OCI-LY1 (cell line): ENCODE measurements around the gene NCBP1.

Experiments used
- H2AFZ ChIP-seq: fragments of 200-600 bp; sonication (generic), shearing (Covaris generic); 2 replicates; pipeline ENCODE4 v1.6.0; 2014; ENCODE audit warnings: antibody characterized with exemption, mild to moderate bottlenecking, low read length
- H3F3A ChIP-seq: fragments of 200-600 bp; sonication (generic), shearing (Covaris generic); 2 replicates; pipeline ENCODE4 v1.6.0; 2014; ENCODE audit warnings: mild to moderate bottlenecking, antibody characterized with exemption, low read length, moderate library complexity; ENCODE audit not compliant: insufficient read depth
- H3K27ac ChIP-seq: fragments of 200-600 bp; sonication (generic); 2 replicates; pipeline ENCODE4 v1.5.1; 2014; ENCODE audit warnings: low read length, mixed run types, mild to moderate bottlenecking, low read depth; ENCODE audit not compliant: poor library complexity, severe bottlenecking
- H3K27me3 ChIP-seq: fragments of 200-600 bp; sonication (generic); 2 replicates; pipeline ENCODE4 v1.6.0; 2014; ENCODE audit warnings: antibody characterized with exemption, mild to moderate bottlenecking, low read length, moderate library complexity; ENCODE audit not compliant: insufficient read depth
- H3K36me3 ChIP-seq: fragments of 200-600 bp; sonication (generic); 2 replicates; pipeline ENCODE4 v1.6.1; 2014; ENCODE audit warnings: mild to moderate bottlenecking, antibody characterized with exemption, low read length, moderate library complexity, mixed read lengths; ENCODE audit not compliant: insufficient read depth
- H3K4me1 ChIP-seq: fragments of 200-600 bp; sonication (generic); 2 replicates; pipeline ENCODE4 v1.5.1; 2014; ENCODE audit warnings: mild to moderate bottlenecking, low read length, moderate library complexity; ENCODE audit not compliant: insufficient read depth, severe bottlenecking
- H3K4me2 ChIP-seq: fragments of 200-600 bp; sonication (generic), shearing (Covaris generic); 2 replicates; pipeline ENCODE4 v1.6.1; 2014; ENCODE audit warnings: low read length
- H3K4me3 ChIP-seq: fragments of 200-600 bp; sonication (generic); 2 replicates; pipeline ENCODE4 v1.5.1; 2014; ENCODE audit warnings: low read length, low read depth, mild to moderate bottlenecking, mixed read lengths; ENCODE audit not compliant: poor library complexity, severe bottlenecking
- H3K79me2 ChIP-seq: fragments of 200-600 bp; shearing (Covaris generic); 2 replicates; pipeline ENCODE4 v1.6.1; 2016; ENCODE audit warnings: mixed run types, low read length, mixed read lengths; ENCODE audit not compliant: insufficient read depth
- H3K9ac ChIP-seq: fragments of 200-600 bp; sonication (generic), shearing (Covaris generic); 2 replicates; pipeline ENCODE4 v1.6.1; 2014; ENCODE audit warnings: mild to moderate bottlenecking, low read length, mixed read lengths
- H3K9me2 ChIP-seq: fragments of 200-600 bp; sonication (generic), shearing (Covaris generic); 2 replicates; pipeline ENCODE4 v1.6.1; 2014; ENCODE audit warnings: low read depth, mild to moderate bottlenecking, low read length, mixed read lengths
- H3K9me3 ChIP-seq: fragments of 200-600 bp; shearing (Covaris generic); 2 replicates; pipeline ENCODE4 v1.6.1; 2014; ENCODE audit warnings: low read length, mixed read lengths
- H4K20me1 ChIP-seq: fragments of 200-600 bp; sonication (generic), shearing (Covaris generic); 2 replicates; pipeline ENCODE4 v1.6.0; 2016; ENCODE audit warnings: mild to moderate bottlenecking, low read length; ENCODE audit not compliant: insufficient read depth
- EZH2 ChIP-seq: fragments of 200-600 bp; sonication (generic), shearing (Covaris generic); IDR thresholded peaks from 2 replicates; pipeline ENCODE4 v1.8.0; 2017; ENCODE audit warnings: borderline replicate concordance, mixed run types, mild to moderate bottlenecking, antibody characterized with exemption, low read length, moderate library complexity, mixed read lengths
- TF ChIP-seq, protein P1 (sequence below): fragments of 200-600 bp; sonication (generic), shearing (Covaris generic); IDR thresholded peaks from 2 replicates; pipeline ENCODE4 v1.5.1; 2017; ENCODE audit warnings: mild to moderate bottlenecking, antibody characterized with exemption, low read length, moderate library complexity, mixed read lengths

NCBP1 gene

DNA sequence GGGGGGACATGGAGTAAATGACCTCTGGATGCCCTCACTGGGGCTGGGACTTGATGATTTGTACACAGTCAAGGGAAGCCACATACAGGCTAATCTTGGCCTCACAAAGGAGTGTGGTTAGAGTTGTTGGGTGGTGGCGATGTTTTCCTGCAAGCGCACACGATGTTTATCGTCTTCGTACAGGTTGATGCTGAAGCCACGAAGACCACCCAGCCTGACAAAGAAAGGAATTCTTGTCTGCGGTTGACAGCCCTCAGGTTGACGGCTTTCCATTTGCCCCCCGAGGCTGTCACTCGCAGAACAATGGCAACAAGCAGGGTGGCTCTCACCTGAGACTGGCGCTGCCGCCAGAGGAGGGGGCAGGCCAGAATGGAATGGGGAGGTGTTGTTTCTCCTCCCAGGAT lies 77.6 kb downstream of the NCBP1 start:
- no peak for TF ChIP-seq EZH2
- TF ChIP-seq, protein P1, sequence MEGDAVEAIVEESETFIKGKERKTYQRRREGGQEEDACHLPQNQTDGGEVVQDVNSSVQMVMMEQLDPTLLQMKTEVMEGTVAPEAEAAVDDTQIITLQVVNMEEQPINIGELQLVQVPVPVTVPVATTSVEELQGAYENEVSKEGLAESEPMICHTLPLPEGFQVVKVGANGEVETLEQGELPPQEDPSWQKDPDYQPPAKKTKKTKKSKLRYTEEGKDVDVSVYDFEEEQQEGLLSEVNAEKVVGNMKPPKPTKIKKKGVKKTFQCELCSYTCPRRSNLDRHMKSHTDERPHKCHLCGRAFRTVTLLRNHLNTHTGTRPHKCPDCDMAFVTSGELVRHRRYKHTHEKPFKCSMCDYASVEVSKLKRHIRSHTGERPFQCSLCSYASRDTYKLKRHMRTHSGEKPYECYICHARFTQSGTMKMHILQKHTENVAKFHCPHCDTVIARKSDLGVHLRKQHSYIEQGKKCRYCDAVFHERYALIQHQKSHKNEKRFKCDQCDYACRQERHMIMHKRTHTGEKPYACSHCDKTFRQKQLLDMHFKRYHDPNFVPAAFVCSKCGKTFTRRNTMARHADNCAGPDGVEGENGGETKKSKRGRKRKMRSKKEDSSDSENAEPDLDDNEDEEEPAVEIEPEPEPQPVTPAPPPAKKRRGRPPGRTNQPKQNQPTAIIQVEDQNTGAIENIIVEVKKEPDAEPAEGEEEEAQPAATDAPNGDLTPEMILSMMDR, result no peak
- Histone ChIP-seq H3K27ac (no peak overlapping the region), H4K20me1 (no peaks in the 10 kb centered on the region), H3K9me3 (no peaks in the 10 kb centered on the region), H3K9ac (no peak overlapping the region), H3K36me3 (no peaks in the 10 kb centered on the region), H3K27me3 (no peaks in the 10 kb centered on the region), H2AFZ (no peak overlapping the region), H3K79me2 (no peaks in the 10 kb centered on the region), H3F3A (no peaks in the 10 kb centered on the region), H3K4me2 (no peak overlapping the region), H3K4me1 (no peaks in the 10 kb centered on the region), H3K4me3 (no peak overlapping the region), H3K9me2 (no peaks in the 10 kb centered on the region)

DNA sequence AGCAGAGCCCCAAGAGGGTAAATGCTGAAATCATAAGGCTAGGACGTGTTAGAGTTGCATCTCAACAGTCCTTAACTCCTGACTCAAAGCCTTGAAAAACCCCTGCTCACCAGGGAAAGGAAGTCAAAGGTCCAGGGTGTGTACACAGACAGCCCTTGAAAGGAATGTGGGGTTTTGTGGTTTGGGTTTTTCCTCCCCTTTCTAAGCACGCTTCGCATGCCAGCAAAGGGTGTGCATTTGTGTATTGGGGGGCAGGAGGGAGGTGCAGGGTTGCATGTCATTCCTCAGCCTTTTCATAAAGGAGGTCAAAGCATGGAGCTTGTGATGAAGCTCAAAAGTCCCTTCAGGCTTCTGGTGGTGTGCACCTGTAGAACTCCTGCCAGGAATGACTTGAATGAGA lies 80.8 kb downstream of the NCBP1 start:
- H3K27me3 ChIP-seq, result no peaks in the 10 kb centered on the region

DNA sequence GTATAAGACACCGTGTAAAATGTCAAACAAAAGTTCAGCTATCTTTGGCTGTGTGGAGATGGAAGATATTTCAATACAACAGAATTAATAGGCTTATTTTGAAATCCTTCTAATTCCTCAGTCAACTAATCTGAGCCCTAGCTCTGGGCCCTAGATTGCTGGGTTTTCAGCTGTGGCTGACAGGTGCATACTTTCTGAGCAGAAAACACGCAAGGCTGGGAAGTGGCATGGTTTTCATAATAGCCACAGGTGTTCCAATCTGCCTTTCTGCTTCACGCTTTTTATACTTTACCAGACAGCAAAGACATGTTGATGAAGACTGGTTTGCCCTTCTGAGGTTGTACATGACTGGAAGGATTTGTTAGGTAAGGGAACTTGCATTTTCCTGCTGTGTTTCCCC lies 84.2 kb downstream of the NCBP1 start:
- Histone ChIP-seq H3K4me2 (no peak overlapping the region), H3K9ac (no peak overlapping the region), H3K27ac (no peak overlapping the region), H3K4me3 (no peak overlapping the region), H3K4me1 (no peaks in the 10 kb centered on the region), H3K36me3 (no peaks in the 10 kb centered on the region; the same call in 1 of the 2 replicates), H2AFZ (no peak overlapping the region), H3K27me3 (peaks cover 8% of the 10 kb centered on the region; the same call in 1 of the 2 replicates), H3K79me2 (no peaks in the 10 kb centered on the region), H3F3A (no peaks in the 10 kb centered on the region), H3K9me2 (no peaks in the 10 kb centered on the region), H4K20me1 (no peaks in the 10 kb centered on the region), H3K9me3 (0 out of 2 replicates have a peak, but pooled peaks cover 3% of the 10 kb centered on the region)
- TF ChIP-seq, protein P1, result no peak
- TF ChIP-seq EZH2, result no peak

More for the DNA sequence above, 80.8 kb downstream of the NCBP1 start:
- H3K9ac ChIP-seq, result no peak overlapping the region
- H3K4me1 ChIP-seq, result no peaks in the 10 kb centered on the region
- no peak overlapping the region for H3K4me3 ChIP-seq
- no peak overlapping the region for H2AFZ ChIP-seq
- no peaks in the 10 kb centered on the region for H3K79me2 ChIP-seq
- TF ChIP-seq, protein P1, result no peak
- no peak for TF ChIP-seq EZH2
- H3K9me2 ChIP-seq, result no peaks in the 10 kb centered on the region
- H4K20me1 ChIP-seq, result no peaks in the 10 kb centered on the region
- no peaks in the 10 kb centered on the region for H3K9me3 ChIP-seq
- H3K27ac ChIP-seq, result no peak overlapping the region
- H3F3A ChIP-seq, result no peaks in the 10 kb centered on the region
- H3K4me2 ChIP-seq, result no peak overlapping the region
- no peaks in the 10 kb centered on the region for H3K36me3 ChIP-seq
